Adipose tissue (tissue), 3 donors: Measurements from ENCODE around the gene CPB1. TPM values are rescaled to one million over a fixed set of nuclear protein-coding genes. Genes with fewer than 3 reads are reported as not detected.

Source experiments
- H3K27ac ChIP-seq: one replicate; pipeline ENCODE4 v1.5.1; 2013; ENCODE audit warnings: low read depth, low read length
- WGBS, 3 donors: extraction: QIAGEN DNeasy Blood & Tissue Kit; methylation state at CpG; one replicate each; pipeline ENCODE4 v1.1.7; 2013; 5-methylcytosine and 5-hydroxymethylcytosine counted together
- polyA plus RNA-seq, 3 donors: library from polyadenylated mRNA; stranded (reverse); fragments of 200-250 nt; gene quantifications; one replicate each; pipeline ENCODE4 v1.2.3, GENCODE V29; 2013
- donor health status: healthy with polysubstance abuse.
- donor health status: Bipolar disorder and iron deficiency.
- donor health status: healthy.

Gene CPB1
- polyA plus RNA-seq, 3 donors = 13.8 to 8,047 (median 53.0) TPM

DNA sequence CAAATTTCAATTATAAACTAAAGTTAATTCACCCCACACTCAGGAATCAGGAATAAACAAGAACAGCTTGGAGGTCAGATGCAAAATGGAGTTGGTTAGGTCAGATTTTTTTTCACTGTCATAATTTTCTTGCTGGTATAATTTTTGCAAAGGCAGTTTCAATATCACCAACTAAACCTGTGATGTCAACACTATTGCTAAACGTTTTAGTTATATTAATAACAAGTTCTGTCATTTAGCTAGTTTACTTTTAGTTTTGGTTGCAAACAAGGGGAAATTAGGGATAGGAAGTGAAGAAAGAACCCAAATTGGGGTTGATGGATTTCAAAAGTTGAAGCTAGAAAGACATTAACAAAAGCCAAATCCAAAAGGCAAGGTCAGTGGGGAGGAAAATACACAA lies 4.6 kb upstream of the CPB1 start:
- H3K27ac ChIP-seq = no peak overlapping the region
- WGBS, 3 donors = 34 to 45% (median 34%) methylated on average over 1 of the region's 1 CpG

DNA sequence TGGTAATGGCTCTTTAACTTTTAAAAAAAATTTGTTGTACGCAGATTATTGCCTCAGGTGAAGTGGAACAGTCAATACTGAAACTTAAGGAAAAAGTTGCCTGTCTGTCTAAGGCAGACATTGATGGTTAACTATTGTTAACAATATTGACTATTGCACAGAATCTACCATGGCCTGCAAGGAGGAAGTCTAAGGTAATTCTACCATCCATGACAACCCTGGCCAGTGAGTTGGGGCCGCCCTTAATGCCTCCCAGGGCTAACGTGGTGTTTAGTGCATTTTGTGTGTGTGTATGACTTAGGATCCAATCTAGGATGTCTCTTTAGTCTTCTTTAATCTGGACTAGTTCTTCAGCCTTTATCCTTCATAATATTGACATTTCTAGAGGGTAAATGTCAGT lies 2.1 kb upstream of the CPB1 start:
- 53 to 92% (median 81%) methylated on average over 3 of the region's 3 CpGs for WGBS, 3 donors

DNA sequence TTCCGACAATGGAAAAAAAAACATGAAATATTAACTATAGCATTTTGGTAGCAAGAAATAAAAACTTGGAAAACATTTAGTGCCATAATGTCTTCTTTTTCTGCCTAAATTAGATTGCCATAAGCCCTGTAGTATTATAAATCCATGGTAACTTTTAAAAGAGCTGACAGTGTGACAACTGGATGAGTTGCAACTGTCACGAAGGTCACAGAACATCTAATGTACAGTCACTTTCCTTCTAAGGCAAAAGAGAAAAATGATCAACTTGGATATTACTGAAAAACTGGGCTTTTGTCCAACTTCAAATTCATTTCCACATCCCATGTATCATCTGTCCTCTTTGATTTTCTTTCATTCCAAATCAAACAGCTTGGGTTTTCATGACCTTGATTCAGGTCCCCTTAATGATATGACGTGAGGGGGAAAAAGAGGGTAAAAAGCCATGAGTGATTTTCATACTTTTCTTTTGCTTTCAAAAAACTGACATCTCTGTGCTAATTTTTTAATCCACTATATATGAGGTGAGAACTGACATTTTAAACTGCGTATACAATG lies 602 bp downstream of the CPB1 start:
- WGBS, 3 donors = 29 to 58% (median 49%) methylated on average over 4 of the region's 4 CpGs
- H3K27ac ChIP-seq = no peak overlapping the region

More for the DNA sequence above, 2.1 kb upstream of the CPB1 start:
- no peak overlapping the region for H3K27ac ChIP-seq

DNA sequence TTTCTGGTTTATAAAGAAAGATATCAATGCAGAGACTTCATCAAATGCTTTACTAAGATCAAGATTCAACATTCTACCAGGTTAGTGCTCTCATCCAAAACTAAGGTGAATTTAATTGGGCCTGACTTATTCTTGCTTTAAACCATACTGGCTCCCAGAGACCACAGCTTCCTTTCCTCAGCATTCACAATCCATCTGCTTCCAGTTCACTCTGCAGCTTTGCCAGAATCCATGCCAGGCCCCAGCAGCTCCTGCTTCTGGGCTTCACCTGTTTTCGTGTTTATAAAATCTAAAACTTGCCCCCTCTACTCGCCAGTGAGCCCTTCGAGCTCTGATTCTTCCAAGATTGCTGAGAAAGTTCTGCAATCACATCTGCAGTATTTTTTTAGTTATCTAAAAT lies 2.3 kb downstream of the CPB1 start:
- WGBS, 3 donors = 42 to 96% (median 92%) methylated on average over 3 of the region's 3 CpGs

DNA sequence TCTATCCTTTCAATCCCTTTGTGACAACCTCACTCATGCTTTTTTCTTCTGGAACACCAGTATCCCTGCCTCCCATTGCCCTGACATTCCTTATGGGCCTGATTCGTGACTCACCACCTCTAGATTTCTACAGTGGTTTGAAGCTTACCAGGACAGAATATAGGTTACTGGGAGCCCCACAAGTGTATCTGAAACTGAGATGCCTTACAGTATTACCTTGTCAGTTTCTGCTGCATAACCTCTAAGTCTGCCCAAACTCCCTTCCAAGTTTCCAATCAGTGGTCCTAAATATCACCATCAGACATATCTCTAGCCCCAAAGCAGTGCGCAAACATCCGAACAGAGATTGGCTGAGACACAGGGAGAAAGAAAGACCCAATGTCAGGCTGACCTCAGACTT lies 5.6 kb downstream of the CPB1 start:
- 48 to 92% (median 89%) methylated on average over 3 of the region's 3 CpGs for WGBS, 3 donors
- no peak overlapping the region for H3K27ac ChIP-seq

More for the DNA sequence above, 2.3 kb downstream of the CPB1 start:
- no peak overlapping the region for H3K27ac ChIP-seq

DNA sequence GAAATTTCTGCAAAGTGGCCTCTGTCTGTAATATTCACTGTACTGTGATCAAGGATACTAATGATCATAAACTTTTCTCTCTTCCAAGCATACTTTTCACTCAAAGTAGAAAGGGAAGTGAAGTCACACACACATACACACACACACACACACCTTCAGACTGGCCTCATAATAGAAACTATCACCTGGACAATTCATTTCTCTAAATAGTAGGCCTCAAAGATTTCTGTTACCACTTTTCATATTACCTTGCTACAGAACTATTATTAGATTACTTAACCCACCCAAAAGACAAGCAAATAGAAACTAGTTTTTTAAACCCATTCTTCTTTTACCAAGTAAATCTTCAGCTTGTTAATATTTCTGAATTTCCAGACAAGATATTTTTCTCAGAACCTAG lies 12.2 kb downstream of the CPB1 start:
- H3K27ac ChIP-seq = no peak overlapping the region

DNA sequence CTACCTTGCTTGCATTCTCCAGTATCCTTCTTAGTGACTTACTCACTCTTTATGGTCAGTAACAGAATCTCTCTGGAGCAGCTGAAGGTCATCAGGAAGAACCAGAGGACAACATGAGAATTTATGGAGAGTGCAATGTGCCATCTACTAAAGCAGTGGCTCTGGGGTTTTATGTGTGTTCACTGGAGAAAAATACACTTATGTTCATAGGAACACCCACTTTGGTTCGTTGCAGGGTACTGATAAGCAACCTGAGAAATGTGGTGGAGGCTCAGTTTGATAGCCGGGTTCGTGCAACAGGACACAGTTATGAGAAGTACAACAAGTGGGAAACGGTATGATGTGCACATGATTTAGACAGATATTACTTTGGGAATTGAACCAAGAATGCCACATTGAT lies 12.8 kb downstream of the CPB1 start:
- whole genome bisulfite sequencing, 3 donors = 45 to 88% (median 83%) methylated on average over 4 of the region's 4 CpGs
- H3K27ac ChIP-seq = no peak overlapping the region

DNA sequence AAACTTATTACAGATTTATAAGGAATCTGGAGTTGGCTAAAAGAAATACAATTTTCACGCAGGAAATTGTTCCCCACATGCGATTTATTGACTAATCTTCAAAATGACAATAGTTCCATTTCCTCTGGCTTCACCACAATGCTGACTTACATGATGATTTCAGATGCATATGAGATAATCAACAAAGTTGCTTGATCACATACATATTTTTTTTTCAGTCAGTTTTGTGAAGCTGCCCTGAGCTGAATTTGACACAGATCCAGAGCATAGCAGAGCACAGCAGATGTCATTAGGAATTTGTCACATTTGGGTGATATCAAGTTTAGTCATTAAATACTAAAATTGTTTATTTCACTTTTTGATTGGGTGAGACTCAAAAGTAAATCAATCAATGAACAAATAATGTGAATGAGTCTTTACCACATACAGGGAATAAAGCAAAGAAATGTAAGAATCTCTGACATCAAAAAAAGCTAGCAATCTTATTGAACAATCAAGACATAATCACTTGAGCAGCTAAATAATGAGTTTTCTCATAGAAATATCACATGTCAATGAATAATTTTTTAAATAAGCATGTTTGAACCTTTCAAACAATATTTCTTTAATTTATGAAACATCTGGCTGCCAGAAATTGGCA lies 18.3 kb downstream of the CPB1 start:
- WGBS, 3 donors = 43 to 63% (median 44%) methylated on average over 2 of the region's 2 CpGs
- H3K27ac ChIP-seq = no peak overlapping the region

DNA sequence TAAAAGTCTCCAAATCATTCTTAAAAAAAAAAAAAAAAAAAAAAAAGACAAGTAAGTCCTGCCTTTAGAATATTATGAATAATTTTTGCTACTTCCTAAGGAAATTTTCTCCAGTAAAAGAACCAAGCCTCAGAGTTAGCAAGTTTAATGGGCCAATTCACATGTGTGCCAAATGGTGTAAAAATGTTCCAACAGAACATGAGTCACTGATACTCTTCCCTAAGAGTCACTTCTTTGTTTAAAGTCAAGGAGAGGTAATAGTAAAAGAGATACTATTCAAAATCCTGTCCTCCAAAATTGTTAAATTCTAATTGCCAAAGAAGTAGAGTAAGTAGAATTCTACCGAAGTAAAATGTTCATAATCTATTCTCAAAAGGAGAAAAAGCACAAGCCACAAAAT lies 19.7 kb downstream of the CPB1 start:
- no peak overlapping the region for H3K27ac ChIP-seq
- 29 to 56% (median 40%) methylated on average over 1 of the region's 1 CpG for WGBS, 3 donors

DNA sequence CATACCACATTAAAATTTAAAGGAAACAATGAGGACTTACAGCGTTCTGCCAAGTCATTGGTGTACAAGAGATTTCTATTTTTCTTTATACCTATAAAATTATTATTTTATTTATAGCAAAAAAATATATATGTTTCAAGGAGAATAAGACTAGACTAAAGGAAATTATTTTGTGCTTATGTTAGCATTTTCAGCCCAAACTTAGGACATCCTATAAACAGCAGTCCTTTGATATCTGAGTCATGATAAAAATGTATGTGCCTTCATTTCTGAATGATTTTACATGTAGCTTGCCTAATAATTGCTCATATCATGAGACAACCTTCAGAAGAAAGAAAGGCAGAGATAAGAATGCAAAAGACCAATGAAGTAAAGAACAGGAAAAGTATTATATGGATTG lies 20.8 kb downstream of the CPB1 start:
- 57 to 68% (median 64%) methylated on average over 1 of the region's 1 CpG for WGBS, 3 donors

DNA sequence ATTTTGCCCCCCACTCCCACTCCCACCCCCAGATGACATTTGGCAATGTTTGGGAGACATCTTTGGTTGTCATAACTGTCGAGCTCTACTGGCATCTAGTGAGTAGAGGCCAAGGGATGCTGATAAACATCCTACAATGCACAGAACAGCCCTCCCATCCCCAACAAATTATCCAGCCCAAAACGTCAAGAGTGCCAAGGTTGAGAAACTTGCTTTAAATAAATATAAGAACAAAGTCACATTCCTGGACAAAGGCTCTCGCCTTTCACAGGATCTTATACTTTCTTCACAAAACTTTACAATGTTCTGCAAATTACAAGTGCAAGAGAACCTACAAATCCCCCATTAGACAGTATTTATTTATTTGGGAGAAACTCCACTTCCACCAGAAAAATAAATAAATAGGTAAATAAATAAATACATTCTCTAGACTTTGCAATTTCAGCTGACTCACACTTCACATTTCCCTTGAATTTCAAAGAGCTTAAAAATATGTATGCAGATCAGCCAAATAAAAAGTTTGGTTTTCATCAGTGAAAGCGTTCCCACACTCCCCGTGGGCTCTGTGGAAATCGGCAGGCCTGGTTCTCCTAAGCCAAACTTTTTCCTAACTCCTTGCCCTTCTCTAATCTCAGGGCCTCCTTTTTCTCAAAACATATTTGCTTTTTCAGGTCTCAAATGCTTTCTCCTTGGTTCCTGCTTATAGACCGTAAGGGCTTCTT lies 24.8 kb downstream of the CPB1 start:
- 42 to 66% (median 65%) methylated on average over 7 of the region's 7 CpGs for WGBS, 3 donors
- H3K27ac ChIP-seq = no peak overlapping the region

More for the DNA sequence above, 20.8 kb downstream of the CPB1 start:
- H3K27ac ChIP-seq = no peak overlapping the region

DNA sequence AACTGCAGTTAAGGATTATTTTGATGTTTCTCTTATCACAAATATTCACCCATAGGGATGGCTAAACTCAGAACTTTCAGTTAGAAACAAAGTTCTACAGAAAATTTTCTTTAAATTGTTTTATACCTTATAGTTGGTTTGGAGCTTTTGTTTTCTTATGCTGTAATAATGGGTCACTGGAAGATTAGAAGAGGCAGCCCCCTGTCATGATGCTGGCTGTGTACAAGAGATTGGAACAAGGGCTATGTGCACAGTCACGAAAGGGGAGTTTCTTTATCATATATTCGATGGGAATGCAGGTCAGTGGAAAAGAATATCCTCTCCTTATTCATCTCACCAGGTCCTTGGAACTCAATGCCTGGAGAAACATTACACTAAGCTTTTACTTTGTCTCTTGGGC lies 25.5 kb downstream of the CPB1 start:
- 36 to 87% (median 87%) methylated on average over 2 of the region's 2 CpGs for WGBS, 3 donors
- H3K27ac ChIP-seq = no peak overlapping the region

DNA sequence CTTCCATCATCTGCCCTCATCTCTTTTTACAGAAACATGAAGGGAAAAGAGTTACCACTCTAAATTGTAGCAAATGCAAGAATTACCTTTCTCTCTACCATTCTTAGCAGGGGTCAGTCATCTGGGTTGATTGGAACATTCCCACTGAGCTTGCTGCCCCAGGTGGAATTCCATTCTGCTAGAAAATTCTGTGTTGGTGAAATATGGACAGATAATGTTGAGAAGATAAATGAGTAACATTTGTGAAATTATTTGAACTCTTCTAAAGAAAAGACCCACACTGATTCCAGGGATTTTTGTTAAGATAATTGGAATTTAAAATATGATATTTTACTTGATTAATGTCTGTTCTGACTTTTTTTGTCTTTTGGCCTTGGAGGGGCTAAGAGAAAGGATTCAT lies 26.4 kb downstream of the CPB1 start:
- H3K27ac ChIP-seq = no peak overlapping the region

DNA sequence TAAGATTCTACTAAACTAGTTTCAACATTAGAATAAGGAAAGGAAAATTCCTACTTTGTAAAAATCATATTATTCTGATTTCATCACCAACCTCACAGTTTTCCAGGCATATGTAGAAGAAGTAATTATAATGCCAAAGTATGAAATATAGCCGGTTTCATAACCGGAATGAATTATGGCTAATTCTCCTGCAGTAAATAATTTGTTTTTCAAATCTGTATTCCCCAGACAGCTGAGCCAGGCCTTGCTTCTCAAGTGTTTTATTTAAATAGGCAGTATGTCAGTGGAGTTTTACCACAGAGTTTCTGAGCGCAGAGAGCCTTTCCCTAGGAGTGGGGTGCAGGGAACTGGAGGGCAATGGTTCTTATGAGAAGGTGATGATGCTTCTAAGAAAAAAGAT lies 28.8 kb downstream of the CPB1 start:
- 32 to 58% (median 57%) methylated on average over 3 of the region's 3 CpGs for WGBS, 3 donors
- H3K27ac ChIP-seq = no peak overlapping the region

DNA sequence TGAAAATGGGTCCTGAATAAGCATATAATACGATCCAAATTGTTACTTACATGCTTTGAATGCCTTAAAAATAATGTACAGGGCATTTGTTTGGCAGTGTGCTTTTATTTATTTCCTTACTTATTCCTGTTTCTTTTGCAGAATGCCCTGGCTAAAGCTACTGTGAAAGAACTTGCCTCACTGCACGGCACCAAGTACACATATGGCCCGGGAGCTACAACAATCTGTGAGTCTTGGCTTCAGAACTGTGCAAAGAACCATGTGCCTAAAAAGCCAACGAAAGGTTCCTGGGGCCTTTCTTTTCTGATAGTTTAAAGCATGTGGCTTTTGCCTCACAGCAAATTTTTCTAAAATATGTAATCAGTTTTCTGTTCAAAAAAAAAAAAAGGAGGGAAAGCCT lies 29.7 kb downstream of the CPB1 start:
- WGBS, 3 donors = 37 to 75% (median 53%) methylated on average over 4 of the region's 4 CpGs
- H3K27ac ChIP-seq = no peak overlapping the region

DNA sequence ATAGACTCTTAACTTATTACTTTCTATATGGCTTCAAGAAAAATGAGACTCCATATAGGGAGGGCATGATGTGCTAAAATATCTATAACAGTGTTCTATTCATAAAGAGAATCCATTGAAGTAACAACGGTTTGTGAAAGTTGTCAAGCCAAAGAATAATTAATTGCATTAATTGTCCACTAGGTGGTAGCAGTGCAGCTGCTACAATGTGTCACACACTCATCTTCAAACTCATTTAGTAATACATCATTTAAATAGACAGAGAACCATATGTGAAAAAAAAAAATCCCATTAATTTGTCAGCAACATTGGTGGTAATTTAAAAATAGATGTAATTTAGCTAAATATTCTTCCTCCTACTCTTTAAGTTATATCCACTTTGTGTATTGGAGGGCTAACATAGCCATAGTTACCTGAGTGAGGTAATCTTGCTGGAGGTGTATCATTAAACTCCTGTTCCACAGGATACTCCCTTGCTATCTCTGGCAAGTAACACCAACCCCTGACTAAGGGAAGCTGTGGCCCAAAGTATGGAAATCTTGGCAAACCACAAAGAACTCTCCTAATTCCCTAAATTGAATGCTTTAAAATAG lies 33.8 kb downstream of the CPB1 start:
- no peak overlapping the region for H3K27ac ChIP-seq
- WGBS, 3 donors = 0 to 6% (median 3%) methylated on average over 1 of the region's 1 CpG

DNA sequence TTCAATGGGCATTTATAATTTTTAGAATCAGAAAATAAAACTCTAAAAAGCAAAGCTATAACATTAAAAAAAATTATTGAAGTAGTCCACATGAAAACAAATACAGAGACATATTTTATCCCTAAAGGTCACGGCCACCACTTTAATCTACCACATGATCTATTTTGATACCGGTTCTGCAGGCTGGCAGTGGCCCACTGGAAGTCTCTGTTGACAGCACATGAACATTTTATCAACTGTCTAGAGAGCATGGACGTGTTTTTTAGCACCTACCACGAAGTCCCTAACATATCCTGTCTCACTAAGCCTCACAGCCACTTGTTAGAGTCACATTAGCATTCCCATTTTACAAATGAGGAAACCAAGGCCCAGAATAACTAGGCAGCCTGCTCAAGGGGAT lies 35.7 kb downstream of the CPB1 start:
- WGBS, 3 donors = 34 to 52% (median 51%) methylated on average over 4 of the region's 4 CpGs
- H3K27ac ChIP-seq = no peak overlapping the region

DNA sequence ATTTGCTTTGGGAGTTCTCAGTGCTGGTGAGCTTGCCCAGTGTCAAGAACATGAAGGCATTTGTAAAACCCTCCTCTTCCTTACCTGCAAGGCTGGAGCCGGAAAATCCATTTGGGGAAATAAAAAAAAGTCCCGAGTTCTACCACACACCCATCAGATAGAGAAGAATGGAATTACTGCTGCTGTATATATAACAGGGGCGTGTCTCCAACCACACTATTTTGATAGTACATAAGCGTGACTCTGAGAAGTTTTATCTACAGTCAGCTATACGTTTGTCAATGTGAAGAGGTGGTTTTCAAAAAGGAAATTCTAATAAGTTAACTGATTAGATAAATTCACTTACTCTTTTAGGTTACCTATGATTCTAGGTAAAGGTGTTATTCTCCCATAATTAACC lies 36.2 kb downstream of the CPB1 start:
- WGBS, 3 donors = 43 to 77% (median 71%) methylated on average over 5 of the region's 5 CpGs

DNA sequence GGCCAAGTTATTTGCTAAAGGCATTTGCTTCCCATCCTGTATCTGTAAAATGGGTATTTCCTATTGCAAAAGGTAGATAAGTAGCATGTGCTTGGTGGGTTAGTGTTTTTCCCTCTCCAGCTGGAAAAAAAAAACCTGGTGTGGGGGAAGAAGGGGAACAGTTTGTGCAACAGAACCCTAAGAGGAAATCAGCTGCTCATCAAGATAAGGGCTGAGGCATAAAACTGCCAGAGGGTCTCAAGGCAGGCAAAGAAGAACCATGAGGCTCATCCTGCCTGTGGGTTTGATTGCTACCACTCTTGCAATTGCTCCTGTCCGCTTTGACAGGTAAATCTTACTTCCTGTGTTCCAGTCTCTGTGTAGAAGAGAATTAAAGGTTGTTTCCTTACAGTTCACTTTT lies 37.4 kb downstream of the CPB1 start, which contains the start of gene CPA3:
TSS of gene CPA3 (plus strand) at position 248 of the 400 bp plus-strand sequence. CDS start at position 260, 12 bp downstream.
- WGBS, 3 donors = 31 to 80% (median 59%) methylated on average over 1 of the region's 1 CpG
- H3K27ac ChIP-seq = no peak within 1 kb of the TSS

More for the DNA sequence above, 36.2 kb downstream of the CPB1 start:
- no peak overlapping the region for H3K27ac ChIP-seq
